Measurements from ENCODE around the gene UNC119. TPM values are rescaled to one million over a fixed set of nuclear protein-coding genes. Genes with fewer than 3 reads are reported as not detected.

UNC119 gene
- total and polyA plus RNA-seq, 4 donors, result 33.1 to 85.8 (median 68.9) TPM

Other genes starting within 250 kb of the UNC119 start
- gene TMEM97, start 233.4 kb downstream of the UNC119 start, total RNA-seq, result 10 to 100 TPM; 45.6 to 53.8 TPM
- 10 to 100 TPM; 56.4 to 56.9 TPM for gene TMEM97, start 233.4 kb downstream of the UNC119 start, polyA plus RNA-seq (ENCODE audit: insufficient read length in 2 of 2)
- gene IFT20, start 217.2 kb downstream of the UNC119 start, total RNA-seq, result 10 to 100 TPM; 44.6 to 67.9 TPM
- gene IFT20, start 217.2 kb downstream of the UNC119 start, polyA plus RNA-seq (ENCODE audit: insufficient read length in 2 of 2), result 10 to 100 TPM; 64.1 to 84.1 TPM
- 10 to 100 TPM; 25.1 to 48.5 TPM for gene TNFAIP1, start 216.9 kb downstream of the UNC119 start, total RNA-seq
- 10 to 100 TPM; 54.7 to 56.0 TPM for gene TNFAIP1, start 216.9 kb downstream of the UNC119 start, polyA plus RNA-seq (ENCODE audit: insufficient read length in 2 of 2)
- 10 to 100 TPM; 40.3 to 84.4 TPM for gene POLDIP2, start 195.1 kb downstream of the UNC119 start, total RNA-seq
- gene POLDIP2, start 195.1 kb downstream of the UNC119 start, polyA plus RNA-seq (ENCODE audit: insufficient read length in 2 of 2), result 10 to 100 TPM; 87.2 to 89.1 TPM
- not detected for gene SEBOX, start 187.4 kb downstream of the UNC119 start, total RNA-seq
- under 1 TPM in 1 of 2 donors, not detected in 1; 0.32 TPM for gene SEBOX, start 187.4 kb downstream of the UNC119 start, polyA plus RNA-seq (ENCODE audit: insufficient read length in 2 of 2)
- 1 to 10 TPM in 1 of 2 donors, under 1 TPM in 1; 0.40 to 3.0 TPM for gene VTN, start 182.3 kb downstream of the UNC119 start, total RNA-seq
- 1 to 10 TPM; 2.1 to 2.9 TPM for gene VTN, start 182.3 kb downstream of the UNC119 start, polyA plus RNA-seq (ENCODE audit: insufficient read length in 2 of 2)
- gene SARM1, start 180.9 kb downstream of the UNC119 start, total RNA-seq, result 10 to 100 TPM; 13.1 to 17.0 TPM
- gene SARM1, start 180.9 kb downstream of the UNC119 start, polyA plus RNA-seq (ENCODE audit: insufficient read length in 2 of 2), result 10 to 100 TPM; 51.5 to 52.0 TPM
- gene SLC46A1, start 146.4 kb downstream of the UNC119 start, total RNA-seq, result 10 to 100 TPM; 10.2 to 17.8 TPM
- 10 to 100 TPM; 26.2 to 32.5 TPM for gene SLC46A1, start 146.4 kb downstream of the UNC119 start, polyA plus RNA-seq (ENCODE audit: insufficient read length in 2 of 2)
- under 1 TPM in 1 of 2 donors, not detected in 1; 0.06 TPM for gene SLC13A2, start 79.0 kb downstream of the UNC119 start, total RNA-seq
- gene SLC13A2, start 79.0 kb downstream of the UNC119 start, polyA plus RNA-seq (ENCODE audit: insufficient read length in 2 of 2), result under 1 TPM; 0.10 to 0.27 TPM
- gene FOXN1, start 46.3 kb downstream of the UNC119 start, total RNA-seq, result not detected
- not detected for gene FOXN1, start 46.3 kb downstream of the UNC119 start, polyA plus RNA-seq (ENCODE audit: insufficient read length in 2 of 2)
- 10 to 100 TPM; 34.3 to 40.4 TPM for gene PIGS, start 18.9 kb upstream of the UNC119 start, total RNA-seq
- 10 to 100 TPM; 53.6 to 57.5 TPM for gene PIGS, start 18.9 kb upstream of the UNC119 start, polyA plus RNA-seq (ENCODE audit: insufficient read length in 2 of 2)
- 100 to 1,000 TPM; 217 to 674 TPM for gene ALDOC, start 24.3 kb upstream of the UNC119 start, total RNA-seq
- 100 to 1,000 TPM; 578 to 619 TPM for gene ALDOC, start 24.3 kb upstream of the UNC119 start, polyA plus RNA-seq (ENCODE audit: insufficient read length in 2 of 2)
- 10 to 100 TPM; 14.1 to 24.8 TPM for gene SPAG5, start 46.4 kb upstream of the UNC119 start, total RNA-seq
- 10 to 100 TPM; 26.7 to 32.0 TPM for gene SPAG5, start 46.4 kb upstream of the UNC119 start, polyA plus RNA-seq (ENCODE audit: insufficient read length in 2 of 2)
- gene RSKR, start 61.6 kb upstream of the UNC119 start, total RNA-seq, result 10 to 100 TPM; 12.4 to 13.7 TPM
- 10 to 100 TPM; 21.6 to 51.0 TPM for gene RSKR, start 61.6 kb upstream of the UNC119 start, polyA plus RNA-seq (ENCODE audit: insufficient read length in 2 of 2)
- gene BLTP2, start 92.5 kb upstream of the UNC119 start, total RNA-seq, result 100 to 1,000 TPM in 1 of 2 donors, 10 to 100 TPM in 1; 87.8 to 108 TPM
- gene BLTP2, start 92.5 kb upstream of the UNC119 start, polyA plus RNA-seq (ENCODE audit: insufficient read length in 2 of 2), result 10 to 100 TPM; 69.1 to 85.7 TPM
- 10 to 100 TPM; 43.3 to 72.1 TPM for gene SDF2, start 109.3 kb upstream of the UNC119 start, total RNA-seq
- gene SDF2, start 109.3 kb upstream of the UNC119 start, polyA plus RNA-seq (ENCODE audit: insufficient read length in 2 of 2), result 10 to 100 TPM; 65.3 to 73.8 TPM
- 10 to 100 TPM; 46.8 to 48.5 TPM for gene SUPT6H, start 109.6 kb upstream of the UNC119 start, total RNA-seq
- gene SUPT6H, start 109.6 kb upstream of the UNC119 start, polyA plus RNA-seq (ENCODE audit: insufficient read length in 2 of 2), result 10 to 100 TPM; 59.3 to 63.7 TPM
- 1 to 10 TPM; 2.9 to 3.6 TPM for gene PROCA1, start 159.3 kb upstream of the UNC119 start, total RNA-seq
- gene PROCA1, start 159.3 kb upstream of the UNC119 start, polyA plus RNA-seq (ENCODE audit: insufficient read length in 2 of 2), result 10 to 100 TPM; 11.8 to 17.4 TPM
- 100 to 1,000 TPM in 1 of 2 donors, 10 to 100 TPM in 1; 30.0 to 111 TPM for gene RAB34, start 165.2 kb upstream of the UNC119 start, total RNA-seq
- gene RAB34, start 165.2 kb upstream of the UNC119 start, polyA plus RNA-seq (ENCODE audit: insufficient read length in 2 of 2), result 10 to 100 TPM; 48.1 to 58.8 TPM
- 1,000 to 10,000 TPM in 1 of 2 donors, 100 to 1,000 TPM in 1; 329 to 1,156 TPM for gene RPL23A, start 167.4 kb upstream of the UNC119 start, total RNA-seq
- gene RPL23A, start 167.4 kb upstream of the UNC119 start, polyA plus RNA-seq (ENCODE audit: insufficient read length in 2 of 2), result 100 to 1,000 TPM; 576 to 608 TPM
- 1 to 10 TPM; 3.0 to 5.1 TPM for gene TLCD1, start 173.6 kb upstream of the UNC119 start, total RNA-seq
- 1 to 10 TPM; 7.6 to 9.9 TPM for gene TLCD1, start 173.6 kb upstream of the UNC119 start, polyA plus RNA-seq (ENCODE audit: insufficient read length in 2 of 2)
- 1 to 10 TPM; 1.5 to 3.0 TPM for gene NEK8, start 176.2 kb upstream of the UNC119 start, total RNA-seq
- 1 to 10 TPM; 3.5 to 5.0 TPM for gene NEK8, start 176.2 kb upstream of the UNC119 start, polyA plus RNA-seq (ENCODE audit: insufficient read length in 2 of 2)
- gene TRAF4, start 191.4 kb upstream of the UNC119 start, total RNA-seq, result 10 to 100 TPM; 33.6 to 56.3 TPM
- 100 to 1,000 TPM; 168 to 171 TPM for gene TRAF4, start 191.4 kb upstream of the UNC119 start, polyA plus RNA-seq (ENCODE audit: insufficient read length in 2 of 2)